Measurements from ENCODE around the gene EPHB2. TPM values are rescaled to one million over a fixed set of nuclear protein-coding genes. Genes with fewer than 3 reads are reported as not detected.

EPHB2 gene
- total RNA-seq, 1 experiment from 2014 or later, result 18.5 TPM

DNA sequence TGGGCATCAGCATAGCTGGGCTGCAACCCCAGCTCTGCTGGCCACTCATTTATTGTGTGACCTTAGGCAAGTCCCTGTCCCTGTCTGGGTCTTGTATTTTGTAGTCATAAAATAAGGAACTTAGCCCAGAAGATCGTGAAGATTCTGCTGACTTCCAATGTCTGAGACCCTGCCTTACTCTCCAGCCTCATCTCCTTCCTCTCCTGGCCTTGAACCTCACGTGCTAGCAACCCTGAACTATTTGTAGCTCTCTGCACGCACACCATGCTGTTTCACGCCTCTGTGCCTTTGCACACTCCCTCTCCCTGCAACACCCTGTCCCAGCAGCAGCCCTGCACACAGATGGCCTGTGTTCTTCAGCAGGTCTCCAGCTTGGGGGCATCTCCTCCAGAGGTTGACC is 140.9 kb downstream of the EPHB2 start (continued):
- TF ChIP-seq, protein P1, sequence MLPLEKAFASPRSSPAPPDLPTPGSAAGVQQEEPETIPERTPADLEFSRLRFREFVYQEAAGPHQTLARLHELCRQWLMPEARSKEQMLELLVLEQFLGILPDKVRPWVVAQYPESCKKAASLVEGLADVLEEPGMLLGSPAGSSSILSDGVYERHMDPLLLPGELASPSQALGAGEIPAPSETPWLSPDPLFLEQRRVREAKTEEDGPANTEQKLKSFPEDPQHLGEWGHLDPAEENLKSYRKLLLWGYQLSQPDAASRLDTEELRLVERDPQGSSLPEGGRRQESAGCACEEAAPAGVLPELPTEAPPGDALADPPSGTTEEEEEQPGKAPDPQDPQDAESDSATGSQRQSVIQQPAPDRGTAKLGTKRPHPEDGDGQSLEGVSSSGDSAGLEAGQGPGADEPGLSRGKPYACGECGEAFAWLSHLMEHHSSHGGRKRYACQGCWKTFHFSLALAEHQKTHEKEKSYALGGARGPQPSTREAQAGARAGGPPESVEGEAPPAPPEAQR (CRISPR knock-in tag; IDR thresholded peaks at IDR 0.05), result no peak
- TF ChIP-seq GTF2I (CRISPR knock-in tag; conservative IDR thresholded peaks at IDR 0.05), result no peak
- TF ChIP-seq, protein P2, sequence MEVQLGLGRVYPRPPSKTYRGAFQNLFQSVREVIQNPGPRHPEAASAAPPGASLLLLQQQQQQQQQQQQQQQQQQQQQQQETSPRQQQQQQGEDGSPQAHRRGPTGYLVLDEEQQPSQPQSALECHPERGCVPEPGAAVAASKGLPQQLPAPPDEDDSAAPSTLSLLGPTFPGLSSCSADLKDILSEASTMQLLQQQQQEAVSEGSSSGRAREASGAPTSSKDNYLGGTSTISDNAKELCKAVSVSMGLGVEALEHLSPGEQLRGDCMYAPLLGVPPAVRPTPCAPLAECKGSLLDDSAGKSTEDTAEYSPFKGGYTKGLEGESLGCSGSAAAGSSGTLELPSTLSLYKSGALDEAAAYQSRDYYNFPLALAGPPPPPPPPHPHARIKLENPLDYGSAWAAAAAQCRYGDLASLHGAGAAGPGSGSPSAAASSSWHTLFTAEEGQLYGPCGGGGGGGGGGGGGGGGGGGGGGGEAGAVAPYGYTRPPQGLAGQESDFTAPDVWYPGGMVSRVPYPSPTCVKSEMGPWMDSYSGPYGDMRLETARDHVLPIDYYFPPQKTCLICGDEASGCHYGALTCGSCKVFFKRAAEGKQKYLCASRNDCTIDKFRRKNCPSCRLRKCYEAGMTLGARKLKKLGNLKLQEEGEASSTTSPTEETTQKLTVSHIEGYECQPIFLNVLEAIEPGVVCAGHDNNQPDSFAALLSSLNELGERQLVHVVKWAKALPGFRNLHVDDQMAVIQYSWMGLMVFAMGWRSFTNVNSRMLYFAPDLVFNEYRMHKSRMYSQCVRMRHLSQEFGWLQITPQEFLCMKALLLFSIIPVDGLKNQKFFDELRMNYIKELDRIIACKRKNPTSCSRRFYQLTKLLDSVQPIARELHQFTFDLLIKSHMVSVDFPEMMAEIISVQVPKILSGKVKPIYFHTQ (CRISPR knock-in tag; IDR thresholded peaks at IDR 0.05), result no peak
- TF ChIP-seq NR1H2 (CRISPR knock-in tag; IDR thresholded peaks at IDR 0.05), result no peak
- no peak for TF ChIP-seq ATF1 (CRISPR knock-in tag; IDR thresholded peaks at IDR 0.05)

DNA sequence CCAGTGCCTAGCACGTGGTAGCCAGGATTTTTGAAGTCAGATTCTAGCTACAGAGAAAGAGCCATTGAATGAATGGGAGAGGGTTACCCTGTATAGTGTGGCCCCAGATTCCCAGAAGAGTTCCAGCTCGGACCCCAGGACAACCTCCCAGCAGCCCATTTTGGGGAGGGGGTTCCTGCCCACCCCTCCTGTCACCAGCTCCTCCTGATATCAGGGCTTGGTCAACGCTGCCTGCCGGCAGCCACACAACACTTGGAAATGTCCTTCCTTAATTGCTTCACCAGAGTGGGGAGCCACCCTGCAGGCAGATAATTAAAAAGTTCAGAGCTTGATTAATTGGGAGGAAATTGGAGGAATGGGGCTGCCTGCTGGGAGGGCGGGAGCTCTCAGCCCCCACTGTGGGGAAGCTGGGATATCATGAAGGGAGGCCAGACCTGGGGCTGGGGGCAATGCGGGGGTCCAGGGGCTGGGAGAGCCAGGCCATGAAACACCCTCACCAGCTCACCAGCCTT is 141.6 kb downstream of the EPHB2 start:
- CTCF ChIA-PET, result interaction anchor here (0.9 to 4.3 kb wide), 7 partner anchors 10 to 197 kb away, joined by 3 to 57 read pairs (median 3); no protein-coding TSS in a partner anchor
- Mint-ChIP-seq H3K27me3 (ENCODE audit: low read depth) (peaks cover 10% of the 10 kb centered on the region), H3K36me3 (no peaks in the 10 kb centered on the region), H3K27ac (no peak overlapping the region), H3K4me1 (peaks cover 35% of the 10 kb centered on the region), H3K9me3 (no peaks in the 10 kb centered on the region), H3K4me3 (no peak overlapping the region)
- no peak for ATAC-seq
- TF ChIP-seq, protein P3, sequence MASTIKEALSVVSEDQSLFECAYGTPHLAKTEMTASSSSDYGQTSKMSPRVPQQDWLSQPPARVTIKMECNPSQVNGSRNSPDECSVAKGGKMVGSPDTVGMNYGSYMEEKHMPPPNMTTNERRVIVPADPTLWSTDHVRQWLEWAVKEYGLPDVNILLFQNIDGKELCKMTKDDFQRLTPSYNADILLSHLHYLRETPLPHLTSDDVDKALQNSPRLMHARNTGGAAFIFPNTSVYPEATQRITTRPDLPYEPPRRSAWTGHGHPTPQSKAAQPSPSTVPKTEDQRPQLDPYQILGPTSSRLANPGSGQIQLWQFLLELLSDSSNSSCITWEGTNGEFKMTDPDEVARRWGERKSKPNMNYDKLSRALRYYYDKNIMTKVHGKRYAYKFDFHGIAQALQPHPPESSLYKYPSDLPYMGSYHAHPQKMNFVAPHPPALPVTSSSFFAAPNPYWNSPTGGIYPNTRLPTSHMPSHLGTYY (CRISPR knock-in tag; IDR thresholded peaks at IDR 0.05), result no peak
- POLR2A ChIA-PET, result no interaction called here
- DNase-seq (ENCODE audit: low spot score), result no peak

DNA sequence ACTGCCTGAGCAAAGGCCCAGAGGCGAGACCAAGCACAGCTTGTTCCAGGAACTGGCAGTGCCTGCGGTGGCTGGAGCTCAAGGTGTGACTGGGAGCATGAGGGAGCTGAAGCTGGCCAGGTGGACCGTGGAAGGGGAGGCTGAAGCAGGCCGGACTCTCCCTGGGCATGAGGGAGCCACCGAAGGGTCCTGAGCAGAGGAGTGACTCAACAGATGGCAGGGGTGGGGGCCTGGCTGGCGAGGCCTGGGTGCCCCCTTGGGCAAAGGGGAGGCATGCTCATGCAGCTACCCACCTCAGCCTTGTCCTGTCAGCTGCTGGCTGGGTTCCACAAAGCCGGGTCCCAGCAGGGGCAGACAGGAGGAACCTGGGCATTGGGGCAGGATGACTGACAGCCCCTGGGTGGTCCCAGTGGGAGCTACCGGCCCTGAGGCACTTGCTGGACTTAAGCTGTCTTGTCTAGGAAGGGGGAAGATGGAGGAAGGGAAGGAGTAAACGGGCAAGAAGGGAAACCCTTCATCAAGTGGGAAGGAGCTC is 143.1 kb downstream of the EPHB2 start:
- no peaks in the 10 kb centered on the region for H3K9me3 Mint-ChIP-seq
- POLR2A ChIA-PET, result no interaction called here
- TF ChIP-seq, protein P4, sequence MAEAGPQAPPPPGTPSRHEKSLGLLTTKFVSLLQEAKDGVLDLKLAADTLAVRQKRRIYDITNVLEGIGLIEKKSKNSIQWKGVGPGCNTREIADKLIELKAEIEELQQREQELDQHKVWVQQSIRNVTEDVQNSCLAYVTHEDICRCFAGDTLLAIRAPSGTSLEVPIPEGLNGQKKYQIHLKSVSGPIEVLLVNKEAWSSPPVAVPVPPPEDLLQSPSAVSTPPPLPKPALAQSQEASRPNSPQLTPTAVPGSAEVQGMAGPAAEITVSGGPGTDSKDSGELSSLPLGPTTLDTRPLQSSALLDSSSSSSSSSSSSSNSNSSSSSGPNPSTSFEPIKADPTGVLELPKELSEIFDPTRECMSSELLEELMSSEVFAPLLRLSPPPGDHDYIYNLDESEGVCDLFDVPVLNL (CRISPR knock-in tag; IDR thresholded peaks at IDR 0.05; ENCODE audit: borderline replicate concordance, low read depth), result no peak
- no peak for TF ChIP-seq GABPB1 (CRISPR knock-in tag; IDR thresholded peaks at IDR 0.05)
- TF ChIP-seq, protein P2 (CRISPR knock-in tag; IDR thresholded peaks at IDR 0.05), result no peak
- TF ChIP-seq, protein P5, sequence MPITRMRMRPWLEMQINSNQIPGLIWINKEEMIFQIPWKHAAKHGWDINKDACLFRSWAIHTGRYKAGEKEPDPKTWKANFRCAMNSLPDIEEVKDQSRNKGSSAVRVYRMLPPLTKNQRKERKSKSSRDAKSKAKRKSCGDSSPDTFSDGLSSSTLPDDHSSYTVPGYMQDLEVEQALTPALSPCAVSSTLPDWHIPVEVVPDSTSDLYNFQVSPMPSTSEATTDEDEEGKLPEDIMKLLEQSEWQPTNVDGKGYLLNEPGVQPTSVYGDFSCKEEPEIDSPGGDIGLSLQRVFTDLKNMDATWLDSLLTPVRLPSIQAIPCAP (CRISPR knock-in tag; IDR thresholded peaks at IDR 0.05), result no peak
- TF ChIP-seq, protein P6, sequence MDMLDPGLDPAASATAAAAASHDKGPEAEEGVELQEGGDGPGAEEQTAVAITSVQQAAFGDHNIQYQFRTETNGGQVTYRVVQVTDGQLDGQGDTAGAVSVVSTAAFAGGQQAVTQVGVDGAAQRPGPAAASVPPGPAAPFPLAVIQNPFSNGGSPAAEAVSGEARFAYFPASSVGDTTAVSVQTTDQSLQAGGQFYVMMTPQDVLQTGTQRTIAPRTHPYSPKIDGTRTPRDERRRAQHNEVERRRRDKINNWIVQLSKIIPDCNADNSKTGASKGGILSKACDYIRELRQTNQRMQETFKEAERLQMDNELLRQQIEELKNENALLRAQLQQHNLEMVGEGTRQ (CRISPR knock-in tag; IDR thresholded peaks at IDR 0.05), result no peak
- no peak for TF ChIP-seq ZNF396 (CRISPR knock-in tag; IDR thresholded peaks at IDR 0.05; ENCODE audit: borderline replicate concordance)
- TF ChIP-seq NFE2L1 (CRISPR knock-in tag; IDR thresholded peaks at IDR 0.05), result no peak
- no peak for TF ChIP-seq ZNF317 (CRISPR knock-in tag; IDR thresholded peaks at IDR 0.05; ENCODE audit: borderline replicate concordance, low read depth)
- no peak for TF ChIP-seq NFATC4 (CRISPR knock-in tag; IDR thresholded peaks at IDR 0.05)
- no peak for TF ChIP-seq NR3C1 (CRISPR knock-in tag; conservative IDR thresholded peaks at IDR 0.05; ENCODE audit: low read depth)
- TF ChIP-seq MXD4 (CRISPR knock-in tag; IDR thresholded peaks at IDR 0.05; ENCODE audit: borderline replicate concordance), result no peak
- no peak for TF ChIP-seq TCF7 (CRISPR knock-in tag; IDR thresholded peaks at IDR 0.05; ENCODE audit: low read depth)
- TF ChIP-seq, protein P7, sequence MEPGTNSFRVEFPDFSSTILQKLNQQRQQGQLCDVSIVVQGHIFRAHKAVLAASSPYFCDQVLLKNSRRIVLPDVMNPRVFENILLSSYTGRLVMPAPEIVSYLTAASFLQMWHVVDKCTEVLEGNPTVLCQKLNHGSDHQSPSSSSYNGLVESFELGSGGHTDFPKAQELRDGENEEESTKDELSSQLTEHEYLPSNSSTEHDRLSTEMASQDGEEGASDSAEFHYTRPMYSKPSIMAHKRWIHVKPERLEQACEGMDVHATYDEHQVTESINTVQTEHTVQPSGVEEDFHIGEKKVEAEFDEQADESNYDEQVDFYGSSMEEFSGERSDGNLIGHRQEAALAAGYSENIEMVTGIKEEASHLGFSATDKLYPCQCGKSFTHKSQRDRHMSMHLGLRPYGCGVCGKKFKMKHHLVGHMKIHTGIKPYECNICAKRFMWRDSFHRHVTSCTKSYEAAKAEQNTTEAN (CRISPR knock-in tag; IDR thresholded peaks at IDR 0.05), result no peak

More for the DNA sequence above, 143.1 kb downstream of the EPHB2 start:
- peaks cover 10% of the 10 kb centered on the region for H3K27me3 Mint-ChIP-seq (ENCODE audit: low read depth)
- H3K4me3 Mint-ChIP-seq, result no peak overlapping the region
- no peak overlapping the region for H3K27ac Mint-ChIP-seq
- no peaks in the 10 kb centered on the region for H3K36me3 Mint-ChIP-seq
- DNase-seq (ENCODE audit: low spot score) (no peak), ATAC-seq (no peak)
- CTCF ChIA-PET, result interaction anchor here (1.0 to 4.3 kb wide), 4 partner anchors 9 to 149 kb away, joined by 3 to 57 read pairs (median 6); no protein-coding TSS in a partner anchor
- peaks cover 35% of the 10 kb centered on the region for H3K4me1 Mint-ChIP-seq
